MM.1S (cell line): ENCODE data around the gene PEX5.
"Not testable (repeated sequence)": the region's sequence is repeated elsewhere in the genome, so short reads cannot be mapped to it uniquely, and the experiment has no call there.

Experiments
- DNase-seq: peaks from one replicate; pipeline ENCODE4 v3.0.0-alpha.2; 2015
- H2AFZ ChIP-seq: fragments of 300-600 bp; sonication (generic); 2 replicates; pipeline ENCODE4 v1.6.0; 2016; ENCODE audit warnings: antibody characterized with exemption, low read length
- H3F3A ChIP-seq: fragments of 300-600 bp; sonication (generic); 2 replicates; pipeline ENCODE4 v1.6.1; 2016; ENCODE audit warnings: mild to moderate bottlenecking, antibody characterized with exemption, low read length, moderate library complexity, mixed read lengths; ENCODE audit not compliant: insufficient read depth
- H3K27ac ChIP-seq: fragments of 300-600 bp; sonication (generic); 2 replicates; pipeline ENCODE4 v1.5.1; 2016; ENCODE audit warnings: mild to moderate bottlenecking, low read length
- H3K27me3 ChIP-seq: fragments of 300-600 bp; sonication (generic); replicated peaks from 2 replicates; pipeline ENCODE4 v1.6.0; 2016; ENCODE audit warnings: low read length; ENCODE audit not compliant: insufficient read depth
- H3K36me3 ChIP-seq: fragments of 300-600 bp; sonication (generic); replicated peaks from 2 replicates; pipeline ENCODE4 v1.6.1; 2016; ENCODE audit warnings: mild to moderate bottlenecking, low read length, mixed read lengths; ENCODE audit not compliant: insufficient read depth
- H3K4me1 ChIP-seq: fragments of 300-600 bp; sonication (generic); 2 replicates; pipeline ENCODE4 v1.6.1; 2016; ENCODE audit warnings: low read length, mixed read lengths
- H3K4me2 ChIP-seq: fragments of 300-600 bp; sonication (generic); 2 replicates; pipeline ENCODE4 v1.6.0; 2016; ENCODE audit warnings: low read depth, low read length
- H3K4me3 ChIP-seq: fragments of 300-600 bp; sonication (generic); 2 replicates; pipeline ENCODE4 v1.5.1; 2016; ENCODE audit warnings: low read length, mixed read lengths
- H3K79me2 ChIP-seq: fragments of 300-600 bp; sonication (generic); 2 replicates; pipeline ENCODE4 v1.6.1; 2016; ENCODE audit warnings: mixed run types, low read length, mixed read lengths
- H3K9ac ChIP-seq: fragments of 300-600 bp; sonication (generic); 2 replicates; pipeline ENCODE4 v1.6.1; 2016; ENCODE audit warnings: low read length, mixed read lengths
- H3K9me2 ChIP-seq: fragments of 300-600 bp; sonication (generic); replicated peaks from 2 replicates; pipeline ENCODE4 v1.6.1; 2016; ENCODE audit warnings: mild to moderate bottlenecking, low read length, mixed read lengths; ENCODE audit not compliant: insufficient read depth
- H3K9me3 ChIP-seq: fragments of 300-600 bp; sonication (generic); replicated peaks from 2 replicates; pipeline ENCODE4 v1.6.1; 2016; ENCODE audit warnings: mild to moderate bottlenecking, low read length, mixed read lengths; ENCODE audit not compliant: insufficient read depth
- H4K20me1 ChIP-seq: fragments of 300-600 bp; sonication (generic); 2 replicates; pipeline ENCODE4 v1.6.1; 2016; ENCODE audit warnings: mild to moderate bottlenecking, low read length, moderate library complexity, mixed read lengths; ENCODE audit not compliant: insufficient read depth
- CTCF ChIP-seq: fragments of 300-600 bp; sonication (generic); IDR thresholded peaks from 2 replicates; pipeline ENCODE4 v1.5.1; 2016; ENCODE audit warnings: antibody characterized with exemption, low read length, mixed read lengths
- EZH2 ChIP-seq: fragments of 300-600 bp; sonication (generic); optimal IDR thresholded peaks from 2 replicates; pipeline ENCODE3; 2017; ENCODE audit warnings: low read depth, mild to moderate bottlenecking, antibody characterized with exemption, low read length, mixed read lengths
- EZH2phosphoT487 ChIP-seq: fragments of 300-600 bp; sonication (generic); IDR thresholded peaks from 2 replicates; pipeline ENCODE4 v1.6.1; 2018; ENCODE audit warnings: antibody characterized with exemption, low read length

Gene PEX5

GRCh38 chr12:7241404-7242005 is 52.0 kb downstream of the PEX5 start:
- Histone ChIP-seq H3F3A (no peaks in the 10 kb centered on the region), H3K4me1 (no peaks in the 10 kb centered on the region), H3K27ac (no peak overlapping the region), H3K9ac (no peak overlapping the region), H3K79me2 (no peaks in the 10 kb centered on the region), H3K4me2 (no peak overlapping the region), H3K9me2 (no peaks in the 10 kb centered on the region), H3K9me3 (no peaks in the 10 kb centered on the region), H3K36me3 (no peaks in the 10 kb centered on the region), H2AFZ (no peak overlapping the region), H3K27me3 (no peaks in the 10 kb centered on the region), H4K20me1 (no peaks in the 10 kb centered on the region), H3K4me3 (no peak overlapping the region)
- DNase-seq: no peak
- TF ChIP-seq CTCF: no peak
- no peak for TF ChIP-seq EZH2phosphoT487
- TF ChIP-seq EZH2: no peak

- TF ChIP-seq EZH2 (no peak), EZH2phosphoT487 (no peak), CTCF (no peak)
- no peaks in the 10 kb centered on the region for H3K27me3 ChIP-seq
- H3K36me3 ChIP-seq: no peaks in the 10 kb centered on the region
- H3K79me2 ChIP-seq: no peaks in the 10 kb centered on the region
- no peaks in the 10 kb centered on the region for H3F3A ChIP-seq
- H3K9me3 ChIP-seq: no peaks in the 10 kb centered on the region
- H2AFZ ChIP-seq: no peak overlapping the region
- no peaks in the 10 kb centered on the region for H4K20me1 ChIP-seq
- H3K4me1 ChIP-seq: no peaks in the 10 kb centered on the region
- no peak overlapping the region for H3K4me2 ChIP-seq
- H3K4me3 ChIP-seq: no peak overlapping the region
- no peak overlapping the region for H3K27ac ChIP-seq
- no peak for DNase-seq
- no peak overlapping the region for H3K9ac ChIP-seq
- no peaks in the 10 kb centered on the region for H3K9me2 ChIP-seq
Measured at GRCh38 chr12:7242176-7243101, 53.0 kb downstream of the PEX5 start.

GRCh38 chr12:7251328-7251996 is 62.0 kb downstream of the PEX5 start:
- H3K9me2 ChIP-seq, H3K9me3 ChIP-seq, H3K4me1 ChIP-seq, H3K4me3 ChIP-seq, H4K20me1 ChIP-seq, H3K9ac ChIP-seq, H3F3A ChIP-seq, H3K27ac ChIP-seq, H3K27me3 ChIP-seq, H3K4me2 ChIP-seq, DNase-seq, H2AFZ ChIP-seq, H3K79me2 ChIP-seq, H3K36me3 ChIP-seq: not testable (repeated sequence)
